ENCODE measurements around the gene CPNE7.

DNA sequence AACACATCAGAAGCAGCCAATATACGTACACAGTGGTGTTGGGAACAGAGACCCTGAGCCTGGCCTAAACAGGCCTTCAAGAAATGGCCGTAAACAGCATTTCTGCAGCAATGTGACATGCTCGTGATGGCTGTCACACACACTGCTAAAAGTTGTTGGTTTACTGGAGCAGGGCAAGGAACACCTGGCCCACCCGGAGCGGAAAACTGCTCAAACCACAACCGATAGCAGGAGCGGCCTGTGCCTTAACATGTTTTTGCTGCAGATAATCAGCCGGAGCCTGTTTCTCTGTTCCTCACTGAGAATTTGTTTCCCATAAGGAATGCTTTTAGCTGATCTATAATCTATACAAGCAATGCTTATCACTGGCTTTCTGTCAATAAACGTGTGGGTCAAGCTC lies 31.9 kb downstream of the CPNE7 start:
- TF ChIP-seq SP1 (IDR thresholded peaks at IDR 0.05) (no peak), SUZ12 (IDR thresholded peaks at IDR 0.05) (no peak), ELF4 (IDR thresholded peaks at IDR 0.05) (no peak), FOXK2 (IDR thresholded peaks at IDR 0.05) (no peak)

Measured in HEK293T (cell line).